NCI-H510A (cell line): ENCODE results near the gene GTF2H2.
"Not testable (repeated sequence)": the region's sequence is repeated elsewhere in the genome, so short reads cannot be mapped to it uniquely, and the experiment has no call there.

Source experiments
- DNase-seq: peaks from one replicate; lab custom pipeline; 2025; lab: John Stamatoyannopoulos, UW

The GTF2H2 gene

GRCh38 chr5:71067262-71067928 lies at the start of gene GTF2H2:
TSS of gene GTF2H2 (minus strand) at chr5:71067676. CDS start at chr5:71062763, 4,913 bp downstream.
- DNase-seq = not testable (repeated sequence)

GRCh38 chr5:71109730-71110275 lies 42.3 kb upstream of the GTF2H2 start:
- not testable (repeated sequence) for DNase-seq

GRCh38 chr5:71099996-71100395 lies 32.5 kb upstream of the GTF2H2 start:
- not testable (repeated sequence) for DNase-seq

- DNase-seq = not testable (repeated sequence)
Measured at GRCh38 chr5:71097930-71098203, 30.4 kb upstream of the GTF2H2 start.

- DNase-seq = not testable (repeated sequence)
Measured at GRCh38 chr5:71097173-71097929, 29.9 kb upstream of the GTF2H2 start.

GRCh38 chr5:71089773-71090172 lies 22.3 kb upstream of the GTF2H2 start:
- not testable (repeated sequence) for DNase-seq

- DNase-seq = not testable (repeated sequence)
Measured at GRCh38 chr5:71088754-71089153, 21.3 kb upstream of the GTF2H2 start.

GRCh38 chr5:71086145-71086544 lies 18.7 kb upstream of the GTF2H2 start:
- DNase-seq = not testable (repeated sequence)

- DNase-seq = not testable (repeated sequence)
Measured at GRCh38 chr5:71084280-71085063, 17.0 kb upstream of the GTF2H2 start.

GRCh38 chr5:71082898-71083297 lies 15.4 kb upstream of the GTF2H2 start:
- not testable (repeated sequence) for DNase-seq

GRCh38 chr5:71082340-71082739 lies 14.9 kb upstream of the GTF2H2 start:
- not testable (repeated sequence) for DNase-seq

- DNase-seq = not testable (repeated sequence)
Measured at GRCh38 chr5:71061322-71061721, 6.2 kb downstream of the GTF2H2 start.

- DNase-seq = not testable (repeated sequence)
Measured at GRCh38 chr5:71059426-71059825, 8.1 kb downstream of the GTF2H2 start.

GRCh38 chr5:71044808-71045207 lies 22.7 kb downstream of the GTF2H2 start:
- DNase-seq = not testable (repeated sequence)

GRCh38 chr5:71044128-71044527 lies 23.3 kb downstream of the GTF2H2 start:
- not testable (repeated sequence) for DNase-seq

- DNase-seq = not testable (repeated sequence)
Measured at GRCh38 chr5:71031046-71031776, 36.3 kb downstream of the GTF2H2 start.

GRCh38 chr5:71025289-71025953 lies 42.1 kb downstream of the GTF2H2 start, which contains the start of gene NAIP:
TSS of gene NAIP (minus strand) at chr5:71025339. CDS start at chr5:71012915, 12,424 bp downstream.
- not testable (repeated sequence) for DNase-seq

- not testable (repeated sequence) for DNase-seq
Measured at GRCh38 chr5:71020643-71021042, 46.8 kb downstream of the GTF2H2 start.

GRCh38 chr5:71018376-71019005 lies 49.0 kb downstream of the GTF2H2 start:
- not testable (repeated sequence) for DNase-seq

- DNase-seq = no peak
Measured at GRCh38 chr5:71014176-71014575, 53.3 kb downstream of the GTF2H2 start.
